BJ (cell line): ENCODE data around the gene TMEM161B. TPM values are rescaled to one million over a fixed set of nuclear protein-coding genes. Genes with fewer than 3 reads are reported as not detected.

Experiments
- CTCF ChIA-PET: fragments of 350-600 bp; formaldehyde crosslinking; extraction: SDS; loops from one replicate; lab custom pipeline; 2021; ENCODE audit warnings: antibody characterized with exemption, inconsistent platforms; lab: Yijun Ruan, JAX
- POLR2A ChIA-PET: fragments of 300-600 bp; sonication (Branson Sonifier 250); formaldehyde crosslinking; extraction: SDS; loops from one replicate; lab custom pipeline; 2021; ENCODE audit warnings: antibody characterized with exemption; lab: Charles Lee
- DNase-seq: peaks from one replicate; pipeline ENCODE4 v3.0.0-alpha.2; 2011; ENCODE audit warnings: low read depth
- H3K27me3 ChIP-seq: 2 replicates; pipeline ENCODE4 v1.6.0; 2011; ENCODE audit warnings: low read length; ENCODE audit not compliant: control insufficient read depth, insufficient read depth
- H3K36me3 ChIP-seq: 2 replicates; pipeline ENCODE4 v1.5.1; 2011; ENCODE audit warnings: low read length; ENCODE audit not compliant: control insufficient read depth, insufficient read depth
- H3K4me3 ChIP-seq: 2 replicates; pipeline ENCODE4 v1.5.1; 2011; ENCODE audit warnings: low read depth, mild to moderate bottlenecking, control low read depth, low read length
- polyA plus RNA-seq: library from polyadenylated mRNA; depleted of rRNA; stranded (reverse); fragments of >200 nt; gene quantifications from 2 replicates; pipeline ENCODE4 v1.2.3, GENCODE V29; 2011
- TF ChIP-seq, protein P1 (sequence below): IDR thresholded peaks from 2 replicates; pipeline ENCODE4 v1.5.1; 2011; ENCODE audit warnings: low read depth, mild to moderate bottlenecking, control low read depth, inconsistent platforms, low read length, moderate library complexity; ENCODE audit not compliant: insufficient read depth

The TMEM161B gene
- polyA plus RNA-seq, 1 experiment, result 6.6 TPM

DNA sequence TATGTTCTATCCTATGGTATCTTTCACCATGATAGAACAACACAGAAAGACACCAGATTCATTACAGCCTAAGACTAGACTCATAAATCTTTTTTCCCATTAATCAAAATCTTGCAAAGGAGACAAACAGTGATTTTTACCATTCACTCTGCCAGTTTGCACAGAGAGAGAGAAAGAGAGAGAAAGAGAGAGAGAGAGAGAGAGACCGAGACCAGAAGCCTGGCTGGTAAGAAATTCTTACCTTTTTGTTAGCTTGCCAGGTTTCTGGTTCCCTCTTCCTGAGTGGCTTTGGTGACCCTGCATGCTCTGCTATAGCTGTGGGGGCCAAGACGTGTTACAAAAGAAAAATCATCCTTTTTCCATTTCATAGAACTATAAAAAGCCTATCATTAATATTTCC lies 18.6 kb downstream of the TMEM161B start:
- ChIA-PET POLR2A (no interaction called here), CTCF (interaction anchor here (0.6 kb wide), 1 partner anchor 19 kb away, joined by 3 read pairs; no protein-coding TSS in a partner anchor)
- DNase-seq, result no peak
- H3K27me3 ChIP-seq, result no peaks in the 10 kb centered on the region
- no peak overlapping the region for H3K4me3 ChIP-seq
- TF ChIP-seq, protein P1, sequence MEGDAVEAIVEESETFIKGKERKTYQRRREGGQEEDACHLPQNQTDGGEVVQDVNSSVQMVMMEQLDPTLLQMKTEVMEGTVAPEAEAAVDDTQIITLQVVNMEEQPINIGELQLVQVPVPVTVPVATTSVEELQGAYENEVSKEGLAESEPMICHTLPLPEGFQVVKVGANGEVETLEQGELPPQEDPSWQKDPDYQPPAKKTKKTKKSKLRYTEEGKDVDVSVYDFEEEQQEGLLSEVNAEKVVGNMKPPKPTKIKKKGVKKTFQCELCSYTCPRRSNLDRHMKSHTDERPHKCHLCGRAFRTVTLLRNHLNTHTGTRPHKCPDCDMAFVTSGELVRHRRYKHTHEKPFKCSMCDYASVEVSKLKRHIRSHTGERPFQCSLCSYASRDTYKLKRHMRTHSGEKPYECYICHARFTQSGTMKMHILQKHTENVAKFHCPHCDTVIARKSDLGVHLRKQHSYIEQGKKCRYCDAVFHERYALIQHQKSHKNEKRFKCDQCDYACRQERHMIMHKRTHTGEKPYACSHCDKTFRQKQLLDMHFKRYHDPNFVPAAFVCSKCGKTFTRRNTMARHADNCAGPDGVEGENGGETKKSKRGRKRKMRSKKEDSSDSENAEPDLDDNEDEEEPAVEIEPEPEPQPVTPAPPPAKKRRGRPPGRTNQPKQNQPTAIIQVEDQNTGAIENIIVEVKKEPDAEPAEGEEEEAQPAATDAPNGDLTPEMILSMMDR, result no peak
- no peaks in the 10 kb centered on the region for H3K36me3 ChIP-seq

DNA sequence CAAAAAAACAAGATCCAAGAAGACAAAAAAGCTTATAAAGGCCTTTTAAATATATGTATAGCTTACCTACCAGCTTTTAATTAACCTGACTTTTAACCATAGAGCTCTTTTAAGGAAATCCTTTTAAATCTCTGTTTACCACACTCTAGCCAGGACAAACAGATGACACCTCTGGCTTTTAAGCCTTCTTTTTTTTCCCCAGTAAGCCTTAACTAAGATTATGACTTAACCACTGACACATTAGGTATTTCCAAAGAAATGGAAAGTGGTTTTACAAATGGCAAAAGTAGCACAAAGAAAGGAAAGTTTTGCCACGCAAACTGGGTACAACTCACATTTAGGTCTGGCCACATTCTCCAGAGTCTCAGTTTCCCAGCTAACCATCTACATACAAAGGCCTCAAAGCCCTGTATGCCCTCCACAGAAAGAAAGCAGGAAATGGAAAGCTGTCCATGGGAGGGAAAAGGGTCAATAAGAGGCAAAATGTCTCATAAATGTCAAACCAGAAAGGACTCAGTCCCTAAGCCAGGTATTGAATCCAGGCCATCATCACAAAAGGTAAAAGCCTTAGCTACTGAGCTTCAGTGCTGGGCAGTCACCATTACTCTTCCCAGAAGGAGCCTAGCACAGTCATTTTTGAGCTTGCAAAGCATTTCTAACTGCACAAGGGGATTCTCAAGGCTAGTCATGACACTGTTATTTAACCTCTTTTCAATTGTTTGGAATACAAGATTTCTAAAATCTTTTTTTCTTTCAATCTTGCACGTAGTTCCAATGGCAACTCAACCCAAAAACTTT lies 19.7 kb downstream of the TMEM161B start:
- Histone ChIP-seq H3K4me3 (no peak overlapping the region), H3K36me3 (no peaks in the 10 kb centered on the region), H3K27me3 (no peaks in the 10 kb centered on the region)
- CTCF ChIA-PET, result no interaction called here
- TF ChIP-seq, protein P1, result no peak
- POLR2A ChIA-PET, result no interaction called here
- DNase-seq, result no peak

DNA sequence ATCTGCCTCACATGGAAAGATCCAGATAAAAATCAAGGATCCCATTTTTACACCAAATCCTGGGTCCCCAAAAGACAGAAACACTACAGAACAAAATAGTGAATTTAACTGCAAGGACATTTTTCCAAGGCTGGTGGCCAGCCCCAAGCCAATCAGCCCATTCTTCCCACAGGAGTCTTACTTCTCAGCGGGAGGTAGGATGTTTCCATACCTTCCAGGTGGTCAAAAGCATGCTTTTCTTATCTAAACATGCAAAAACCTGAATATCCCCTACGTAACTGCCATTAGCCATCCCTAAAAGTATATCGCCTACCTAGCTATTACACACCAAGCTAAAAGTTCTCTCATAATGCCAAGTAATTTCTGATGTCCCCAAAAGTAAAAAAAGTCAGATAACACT lies 20.6 kb downstream of the TMEM161B start:
- no peak for DNase-seq
- Histone ChIP-seq H3K27me3 (no peaks in the 10 kb centered on the region), H3K4me3 (no peak overlapping the region), H3K36me3 (no peaks in the 10 kb centered on the region)
- TF ChIP-seq, protein P1, result no peak
- ChIA-PET POLR2A (no interaction called here), CTCF (no interaction called here)

DNA sequence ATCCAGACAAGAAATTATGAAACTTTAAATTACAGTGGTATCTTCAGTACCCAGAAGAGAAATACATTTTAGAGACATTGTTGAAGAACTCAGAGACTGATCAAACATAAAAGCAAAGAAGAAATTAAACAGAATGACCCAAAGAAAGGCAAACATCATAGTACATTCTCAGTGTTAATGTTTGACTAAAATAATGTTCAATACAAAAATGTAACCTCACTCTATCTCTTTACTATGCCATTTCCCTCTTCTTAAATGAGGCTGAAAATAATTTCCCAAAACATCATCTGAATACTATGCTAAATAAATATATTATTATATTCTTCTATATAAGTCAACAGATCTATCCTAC lies 22.8 kb downstream of the TMEM161B start:
- H3K4me3 ChIP-seq, result no peak overlapping the region
- no peaks in the 10 kb centered on the region for H3K27me3 ChIP-seq
- no peaks in the 10 kb centered on the region for H3K36me3 ChIP-seq
- DNase-seq, result no peak
- CTCF ChIA-PET, result no interaction called here
- POLR2A ChIA-PET, result no interaction called here
- TF ChIP-seq, protein P1, result no peak

DNA sequence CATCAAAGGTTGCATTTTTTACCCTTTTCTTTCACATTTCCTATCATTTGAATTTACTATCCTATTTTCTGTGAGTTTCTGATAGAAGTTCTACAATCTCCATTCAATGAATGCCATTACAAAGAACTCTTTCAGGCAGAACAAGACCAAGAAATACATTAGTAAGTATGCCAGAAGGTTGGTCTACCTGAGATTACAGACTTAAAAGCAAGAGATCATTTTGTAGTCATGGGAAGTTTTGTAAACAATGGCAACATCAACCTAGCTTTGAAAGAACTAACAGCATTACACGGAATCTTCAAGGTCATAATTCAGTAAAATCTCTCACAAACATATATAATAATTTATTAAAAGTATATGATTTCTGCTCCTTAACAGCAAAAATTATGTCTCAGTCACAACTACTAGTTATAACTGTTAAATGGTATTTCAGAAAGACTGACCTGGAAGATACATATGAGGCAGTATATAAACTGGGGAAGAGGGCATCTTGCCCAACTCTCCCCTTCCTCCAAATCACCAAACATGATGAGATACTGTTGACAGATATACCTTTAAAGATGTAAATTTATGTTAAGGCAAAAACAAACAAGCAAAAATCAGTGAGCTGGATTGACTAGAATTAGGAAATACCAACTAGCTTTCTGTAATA lies 23.3 kb downstream of the TMEM161B start:
- no peak for DNase-seq
- TF ChIP-seq, protein P1, result no peak
- ChIA-PET POLR2A (no interaction called here), CTCF (no interaction called here)
- no peaks in the 10 kb centered on the region for H3K27me3 ChIP-seq
- no peak overlapping the region for H3K4me3 ChIP-seq
- no peaks in the 10 kb centered on the region for H3K36me3 ChIP-seq
